NCI-H1105 (cell line): ENCODE measurements around the gene RNF19B.
"Not testable (repeated sequence)": the region's sequence is repeated elsewhere in the genome, so short reads cannot be mapped to it uniquely, and the experiment has no call there.

Experiments
- DNase-seq: peaks from one replicate; lab custom pipeline; 2025; lab: John Stamatoyannopoulos, UW

Gene RNF19B

GRCh38 chr1:32964461-32965250 is at the start of gene RNF19B:
Gene RNF19B, minus strand, starts transcription at chr1:32964809. Its CDS starts 124 bp downstream, at chr1:32964685.
- DNase-seq, result peak; percentile 95

- no peak for DNase-seq
These were observed 49.2 kb upstream of the RNF19B start for GRCh38 chr1:33013791-33014190.

GRCh38 chr1:33012165-33012564 is 47.6 kb upstream of the RNF19B start:
- no peak for DNase-seq

- no peak for DNase-seq
These were observed 46.5 kb upstream of the RNF19B start for GRCh38 chr1:33010932-33011731.

- DNase-seq, result no peak
These were observed 45.0 kb upstream of the RNF19B start for GRCh38 chr1:33009561-33009960.

GRCh38 chr1:33008051-33008914 is 43.7 kb upstream of the RNF19B start:
- DNase-seq, result no peak

GRCh38 chr1:33007190-33008050 is 42.8 kb upstream of the RNF19B start:
- no peak for DNase-seq

GRCh38 chr1:33005838-33006421 is 41.3 kb upstream of the RNF19B start:
- no peak for DNase-seq

- DNase-seq, result no peak
These were observed 40.7 kb upstream of the RNF19B start for GRCh38 chr1:33005117-33005837.

GRCh38 chr1:33004613-33005012 is 40.0 kb upstream of the RNF19B start:
- no peak for DNase-seq

- no peak for DNase-seq
These were observed 39.0 kb upstream of the RNF19B start for GRCh38 chr1:33003657-33004056.

GRCh38 chr1:33002006-33002405 is 37.4 kb upstream of the RNF19B start:
- no peak for DNase-seq

GRCh38 chr1:33001282-33001681 is 36.7 kb upstream of the RNF19B start:
- no peak for DNase-seq

- no peak for DNase-seq
These were observed 35.9 kb upstream of the RNF19B start for GRCh38 chr1:33000427-33001026.

GRCh38 chr1:32998997-32999396 is 34.4 kb upstream of the RNF19B start:
- DNase-seq, result no peak

- DNase-seq, result no peak
These were observed 33.5 kb upstream of the RNF19B start for GRCh38 chr1:32998064-32998463.

- DNase-seq, result no peak
These were observed 32.8 kb upstream of the RNF19B start for GRCh38 chr1:32997381-32997891.

GRCh38 chr1:32993324-32993636 is 28.7 kb upstream of the RNF19B start:
- not testable (repeated sequence) for DNase-seq

- DNase-seq, result no peak
These were observed 28.1 kb upstream of the RNF19B start for GRCh38 chr1:32992489-32993323.
